ENCODE results near the gene PITX1. TPM values are rescaled to one million over a fixed set of nuclear protein-coding genes. Genes with fewer than 3 reads are reported as not detected.

Gene PITX1
- total RNA-seq, 3 donors from 2014 or later = 0.15 to 2.1 (median 0.33) TPM

DNA sequence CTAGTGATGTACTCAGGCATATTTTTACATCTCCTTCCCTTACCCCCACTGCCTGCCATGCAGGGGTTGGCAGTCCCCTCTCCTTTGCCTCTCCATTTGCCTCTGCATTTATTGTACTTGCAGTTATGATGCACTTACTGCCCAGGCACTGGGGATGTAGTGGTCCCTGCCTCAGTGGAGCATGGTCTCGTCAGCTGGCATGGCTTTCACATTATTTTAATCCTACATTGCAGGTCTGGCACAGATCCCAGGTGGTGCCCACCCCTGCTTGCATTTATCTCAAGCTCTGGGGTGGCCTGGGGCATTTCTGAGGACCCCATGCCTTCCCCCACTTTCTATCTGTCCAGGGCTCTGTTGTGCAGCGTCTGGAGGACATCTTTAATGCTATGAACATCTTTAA, 23.2 kb upstream of the PITX1 start:
- Histone ChIP-seq H3K9me3 (no peaks in the 10 kb centered on the region), H3K36me3 (no peaks in the 10 kb centered on the region), H3K4me1 (no peaks in the 10 kb centered on the region), H3K4me3 (no peak overlapping the region), H3K27ac (no peak overlapping the region), H3K27me3 (peaks cover 0 to 17% of the 10 kb centered on the region in 2 donors)
- intact Hi-C loops (cut with DNase I; ENCODE audit: low total_unique reads) = no loop called here
- no peak for DNase-seq (ENCODE audit: low spot score in 2 of 2)
- TF ChIP-seq POLR2A (IDR thresholded peaks at IDR 0.05) = no peak
- TF ChIP-seq POLR2AphosphoS5 (IDR thresholded peaks at IDR 0.05) = no peak

DNA sequence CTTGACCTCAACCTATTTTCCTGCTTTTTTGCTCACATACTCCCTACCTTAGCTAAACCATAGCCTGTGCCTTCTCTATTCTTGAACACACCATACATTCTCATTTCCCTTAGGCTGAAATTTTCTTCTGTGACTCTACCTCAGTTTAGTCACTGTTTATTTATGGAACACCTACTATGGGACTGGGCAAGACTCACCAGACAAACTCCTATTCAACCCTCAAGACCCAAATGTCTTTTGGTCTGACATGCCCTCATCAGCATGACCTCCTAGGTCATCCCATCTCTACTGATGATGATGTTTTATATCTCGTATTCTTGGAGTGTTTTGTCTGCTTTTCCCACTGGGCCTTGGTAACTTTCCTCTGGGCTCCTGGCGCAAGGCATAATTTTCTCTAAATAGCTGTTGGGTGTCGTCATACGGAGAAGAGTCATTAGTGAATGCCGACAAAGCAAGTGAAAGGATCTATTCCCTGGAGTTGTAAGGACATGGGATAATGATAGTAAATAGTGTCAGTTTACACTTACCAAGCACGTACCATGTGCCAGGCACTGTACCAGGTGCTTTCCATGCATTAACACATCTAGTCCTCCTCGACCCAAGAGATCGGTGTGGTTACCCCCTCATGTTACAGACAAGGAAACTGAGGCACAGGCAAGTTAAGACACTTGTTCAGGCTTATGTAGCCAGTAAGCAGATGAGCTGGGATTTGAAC, 22.4 kb upstream of the PITX1 start:
- no peak for DNase-seq (ENCODE audit: low spot score in 2 of 2)
- no peaks in the 10 kb centered on the region for H3K36me3 ChIP-seq
- H3K27ac ChIP-seq = no peak overlapping the region
- no peaks in the 10 kb centered on the region for H3K9me3 ChIP-seq
- no peak overlapping the region for H3K4me3 ChIP-seq
- H3K4me1 ChIP-seq = no peaks in the 10 kb centered on the region
- intact Hi-C loops (cut with DNase I; ENCODE audit: low total_unique reads) = no loop called here
- TF ChIP-seq CTCF (IDR thresholded peaks at IDR 0.05) (no peak), POLR2AphosphoS5 (IDR thresholded peaks at IDR 0.05) (no peak), POLR2A (IDR thresholded peaks at IDR 0.05) (no peak)
- peaks cover 0 to 24% of the 10 kb centered on the region in 2 donors for H3K27me3 ChIP-seq

GRCh38 chr5:135055396-135055795, 21.4 kb upstream of the PITX1 start:
- Histone ChIP-seq H3K4me3 (no peak overlapping the region), H3K9me3 (no peaks in the 10 kb centered on the region), H3K27me3 (peaks cover 0 to 35% of the 10 kb centered on the region in 2 donors), H3K36me3 (no peaks in the 10 kb centered on the region), H3K27ac (no peak overlapping the region), H3K4me1 (no peaks in the 10 kb centered on the region)
- intact Hi-C loops (cut with DNase I; ENCODE audit: low total_unique reads) = no loop called here
- no peak for DNase-seq (ENCODE audit: low spot score in 2 of 2)
- no peak for TF ChIP-seq CTCF (IDR thresholded peaks at IDR 0.05)
- no peak for TF ChIP-seq POLR2AphosphoS5 (IDR thresholded peaks at IDR 0.05)
- TF ChIP-seq POLR2A (IDR thresholded peaks at IDR 0.05) = no peak

GRCh38 chr5:135054546-135054945, 20.5 kb upstream of the PITX1 start:
- Histone ChIP-seq H3K9me3 (no peaks in the 10 kb centered on the region), H3K27ac (no peak overlapping the region), H3K4me3 (no peak overlapping the region), H3K27me3 (peaks cover 0 to 39% of the 10 kb centered on the region in 2 donors), H3K4me1 (no peaks in the 10 kb centered on the region), H3K36me3 (no peaks in the 10 kb centered on the region)
- DNase-seq (ENCODE audit: low spot score in 2 of 2) = no peak
- TF ChIP-seq POLR2A (IDR thresholded peaks at IDR 0.05) (no peak), CTCF (IDR thresholded peaks at IDR 0.05) (no peak), POLR2AphosphoS5 (IDR thresholded peaks at IDR 0.05) (no peak)
- intact Hi-C loops (cut with DNase I; ENCODE audit: low total_unique reads) = no loop called here

GRCh38 chr5:135053989-135054388, 20.0 kb upstream of the PITX1 start:
- no peaks in the 10 kb centered on the region for H3K9me3 ChIP-seq
- H3K4me3 ChIP-seq = no peak overlapping the region
- no peak overlapping the region for H3K27ac ChIP-seq
- no peaks in the 10 kb centered on the region for H3K36me3 ChIP-seq
- H3K27me3 ChIP-seq = peaks cover 0 to 39% of the 10 kb centered on the region in 2 donors
- no peak for DNase-seq (ENCODE audit: low spot score in 2 of 2)
- intact Hi-C loops (cut with DNase I; ENCODE audit: low total_unique reads) = no loop called here
- TF ChIP-seq CTCF (IDR thresholded peaks at IDR 0.05) (no peak), POLR2A (IDR thresholded peaks at IDR 0.05) (no peak), POLR2AphosphoS5 (IDR thresholded peaks at IDR 0.05) (no peak)
- H3K4me1 ChIP-seq = no peaks in the 10 kb centered on the region
